NT2/D1 (cell line): ENCODE measurements around the gene FOXS1.

Experiments
- SUZ12 ChIP-seq: IDR thresholded peaks from 2 replicates; pipeline ENCODE4 v1.6.1; 2011; ENCODE audit not compliant: insufficient read length, insufficient read depth; ENCODE audit errors: extremely low read depth
- YY1 ChIP-seq: IDR thresholded peaks from 2 replicates; pipeline ENCODE4 v1.6.1; 2011; ENCODE audit not compliant: insufficient read length, insufficient read depth
- ZNF274 ChIP-seq: IDR thresholded peaks from 2 replicates; pipeline ENCODE4 v1.6.1; 2011; ENCODE audit warnings: mild to moderate bottlenecking, low read depth, low read length

- TF ChIP-seq YY1: no peak
- TF ChIP-seq ZNF274: no peak
- no peak for TF ChIP-seq SUZ12
These were observed 11.1 kb upstream of the FOXS1 start for GRCh38 chr20:31856516-31856915.
